Neuron (in vitro differentiated cells): ENCODE measurements around the gene PPP1R1A.

ENCODE experiments used
- H2AFZ ChIP-seq: one replicate; pipeline ENCODE4 v1.6.1; 2013; ENCODE audit warnings: low read depth, mild to moderate bottlenecking, inconsistent platforms, low read length, moderate library complexity
- H3K27me3 ChIP-seq: one replicate; pipeline ENCODE4 v1.6.1; 2013; ENCODE audit warnings: low read length; ENCODE audit not compliant: insufficient read depth
- H3K36me3 ChIP-seq: one replicate; pipeline ENCODE4 v1.6.1; 2013; ENCODE audit warnings: low read length; ENCODE audit not compliant: insufficient read depth
- H3K4me1 ChIP-seq: one replicate; pipeline ENCODE4 v1.6.1; 2013; ENCODE audit warnings: low read length; ENCODE audit not compliant: insufficient read depth
- H3K4me3 ChIP-seq: 2 replicates; pipeline ENCODE4 v1.5.1; 2013; ENCODE audit warnings: mild to moderate bottlenecking, low read length, moderate library complexity
- H3K9me3 ChIP-seq: one replicate; pipeline ENCODE4 v1.6.1; 2013; ENCODE audit warnings: low read length

The PPP1R1A gene, protein sequence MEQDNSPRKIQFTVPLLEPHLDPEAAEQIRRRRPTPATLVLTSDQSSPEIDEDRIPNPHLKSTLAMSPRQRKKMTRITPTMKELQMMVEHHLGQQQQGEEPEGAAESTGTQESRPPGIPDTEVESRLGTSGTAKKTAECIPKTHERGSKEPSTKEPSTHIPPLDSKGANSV

DNA sequence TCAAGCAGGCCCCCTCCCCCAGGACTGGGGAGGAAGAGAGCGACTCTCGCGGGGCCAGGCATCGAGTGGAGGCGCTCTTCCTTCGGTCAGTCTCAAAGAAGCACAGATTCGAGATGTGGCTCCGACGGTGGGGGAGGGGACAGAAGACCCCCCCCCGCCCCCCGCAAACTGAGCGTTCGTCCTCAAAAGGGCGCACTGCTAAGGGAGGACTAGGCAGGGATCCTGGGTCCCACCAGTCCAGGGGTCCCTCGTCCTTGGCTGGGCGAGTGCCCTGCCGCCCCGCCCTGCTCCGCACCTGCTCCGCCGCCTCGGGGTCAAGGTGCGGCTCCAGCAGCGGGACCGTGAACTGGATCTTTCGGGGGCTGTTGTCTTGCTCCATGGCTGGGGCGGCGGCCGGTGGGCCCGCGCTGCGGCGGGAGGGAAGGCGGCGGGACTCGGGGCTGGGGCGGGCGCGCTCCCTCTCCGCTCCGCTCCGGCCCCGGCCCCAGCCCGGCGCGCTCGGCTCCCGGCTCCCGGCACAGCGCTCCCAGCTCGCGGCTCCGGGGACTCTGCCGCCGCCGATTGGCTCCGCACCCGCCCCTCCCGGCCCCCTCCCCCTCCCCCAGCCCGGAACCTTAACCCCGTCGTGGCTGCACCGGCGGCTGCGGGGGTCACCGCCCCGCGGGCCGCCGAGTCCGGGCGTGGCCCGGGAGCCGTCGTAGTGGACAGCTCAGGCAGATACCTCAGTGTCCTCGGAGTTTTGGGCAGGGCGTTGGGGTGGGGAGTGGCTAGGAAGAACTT lies at the start of gene PPP1R1A:
Gene PPP1R1A (minus strand): TSS at position 550 of the 780 bp plus-strand sequence. CDS start 171 bp downstream, at position 379.
- H3K36me3 ChIP-seq, result no peaks in the 10 kb centered on the region
- no peaks in the 10 kb centered on the region for H3K9me3 ChIP-seq
- H2AFZ ChIP-seq, result peak within 1 kb of the TSS; percentile 7
- H3K4me3 ChIP-seq, result peak within 1 kb of the TSS; percentile 42
- peaks cover 46% of the 10 kb centered on the region for H3K27me3 ChIP-seq
- H3K4me1 ChIP-seq, result peaks cover 5% of the 10 kb centered on the region

- no peak within 1 kb of the TSS for H3K4me3 ChIP-seq
- no peaks in the 10 kb centered on the region for H3K9me3 ChIP-seq
- no peaks in the 10 kb centered on the region for H3K36me3 ChIP-seq
- no peaks in the 10 kb centered on the region for H3K27me3 ChIP-seq
- no peak within 1 kb of the TSS for H2AFZ ChIP-seq
- H3K4me1 ChIP-seq, result no peaks in the 10 kb centered on the region
These were observed 46.3 kb upstream of the PPP1R1A start, which contains the start of gene LACRT for GRCh38 chr12:54634795-54635194. Gene LACRT (minus strand): TSS chr12:54634895. CDS start chr12:54634841, 54 bp downstream.

DNA sequence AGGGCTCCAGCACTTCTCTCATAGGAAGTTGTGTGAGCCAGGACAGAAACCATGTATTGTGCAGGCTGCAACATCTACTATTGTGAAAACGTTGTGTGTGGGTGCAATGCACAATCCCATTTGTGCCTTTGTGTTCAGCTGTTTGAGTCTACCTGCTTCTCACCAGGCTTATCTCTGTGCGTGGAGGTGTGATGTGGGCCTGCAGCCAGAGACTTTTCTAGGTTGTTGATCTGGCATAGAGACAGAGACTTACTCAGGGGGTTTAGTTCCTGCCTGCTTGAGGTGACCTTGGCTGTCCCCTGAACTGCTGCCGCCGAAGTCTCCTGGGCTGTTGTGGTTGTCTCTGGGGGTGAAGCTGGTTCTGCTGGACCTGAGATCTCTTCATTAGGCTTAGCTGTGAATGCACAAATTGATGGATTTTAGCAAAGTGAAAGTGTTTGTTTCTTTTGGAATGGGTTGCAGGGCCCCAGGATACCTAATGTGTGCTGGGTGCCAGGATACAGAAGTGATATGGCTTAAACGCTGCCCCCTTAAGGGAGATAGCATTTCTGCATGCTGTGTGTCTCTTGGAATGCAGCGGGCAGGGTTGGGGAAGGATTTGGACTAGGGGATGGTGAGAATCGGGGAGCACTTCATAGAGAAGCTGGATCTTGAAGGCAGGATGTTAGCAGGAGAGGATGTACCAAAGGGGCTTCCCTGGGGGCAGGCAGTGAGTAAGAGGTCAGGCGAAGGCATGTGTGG lies 43.7 kb upstream of the PPP1R1A start:
- Histone ChIP-seq H3K4me1 (no peaks in the 10 kb centered on the region), H3K27me3 (no peaks in the 10 kb centered on the region), H3K36me3 (no peaks in the 10 kb centered on the region)

GRCh38 chr12:54631551-54631950 lies 43.1 kb upstream of the PPP1R1A start:
- Histone ChIP-seq H3K27me3 (no peaks in the 10 kb centered on the region), H3K4me1 (no peaks in the 10 kb centered on the region), H2AFZ (no peak overlapping the region), H3K36me3 (no peaks in the 10 kb centered on the region), H3K4me3 (no peak overlapping the region), H3K9me3 (no peaks in the 10 kb centered on the region)

More for the DNA sequence above, 43.7 kb upstream of the PPP1R1A start:
- Histone ChIP-seq H3K4me3 (no peak overlapping the region), H3K9me3 (no peaks in the 10 kb centered on the region), H2AFZ (no peak overlapping the region)

DNA sequence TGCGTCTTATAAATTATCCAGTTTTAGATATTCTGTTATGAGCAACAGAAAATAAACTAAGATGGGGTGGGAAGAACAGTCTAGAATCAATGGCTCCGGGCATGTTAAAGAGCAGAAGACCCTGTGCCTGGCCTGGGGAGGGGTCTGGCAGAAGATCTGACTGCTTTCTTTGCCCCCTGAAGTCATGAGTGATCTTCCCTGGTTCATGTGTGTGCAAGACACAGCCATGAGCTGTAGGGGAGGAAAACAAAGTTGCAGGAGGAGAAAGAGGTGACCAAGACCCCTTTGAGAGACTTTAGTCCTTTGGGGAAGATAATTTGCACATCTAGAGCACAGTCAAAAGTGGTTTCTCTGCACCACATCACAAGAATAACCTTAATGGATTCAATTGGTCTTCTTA lies 41.5 kb upstream of the PPP1R1A start:
- no peaks in the 10 kb centered on the region for H3K9me3 ChIP-seq
- no peak overlapping the region for H2AFZ ChIP-seq
- H3K27me3 ChIP-seq, result no peaks in the 10 kb centered on the region
- H3K4me1 ChIP-seq, result no peaks in the 10 kb centered on the region
- H3K4me3 ChIP-seq, result no peak overlapping the region
- H3K36me3 ChIP-seq, result no peaks in the 10 kb centered on the region

GRCh38 chr12:54628186-54628846 lies 39.9 kb upstream of the PPP1R1A start:
- no peak overlapping the region for H3K4me3 ChIP-seq
- H3K36me3 ChIP-seq, result no peaks in the 10 kb centered on the region
- H3K9me3 ChIP-seq, result no peaks in the 10 kb centered on the region
- no peaks in the 10 kb centered on the region for H3K4me1 ChIP-seq
- H2AFZ ChIP-seq, result no peak overlapping the region
- H3K27me3 ChIP-seq, result no peaks in the 10 kb centered on the region

DNA sequence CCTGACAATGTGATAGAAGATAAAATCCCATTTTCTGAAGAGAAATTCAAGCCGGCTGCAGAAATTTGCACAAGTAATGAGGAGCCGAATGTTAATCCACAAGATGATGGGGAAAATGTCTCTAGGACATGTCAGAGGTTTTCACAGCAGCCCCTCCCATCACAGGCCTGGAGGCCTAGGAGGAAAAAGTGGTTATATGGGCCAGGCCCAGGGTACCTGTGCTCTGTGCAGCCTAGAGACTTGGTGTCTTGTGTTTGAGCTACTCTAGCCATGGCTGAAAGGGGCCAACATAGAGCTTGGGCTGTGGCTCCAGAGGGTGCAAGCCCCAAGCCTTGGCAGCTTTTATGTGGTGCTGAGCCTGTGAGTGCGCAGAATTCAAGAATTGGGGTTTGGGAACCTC lies 38.8 kb upstream of the PPP1R1A start:
- no peaks in the 10 kb centered on the region for H3K4me1 ChIP-seq
- H3K27me3 ChIP-seq, result no peaks in the 10 kb centered on the region
- H3K4me3 ChIP-seq, result no peak overlapping the region
- no peaks in the 10 kb centered on the region for H3K36me3 ChIP-seq
- no peak overlapping the region for H2AFZ ChIP-seq
- no peaks in the 10 kb centered on the region for H3K9me3 ChIP-seq

- Histone ChIP-seq H2AFZ (no peak overlapping the region), H3K4me3 (no peak overlapping the region), H3K27me3 (no peaks in the 10 kb centered on the region), H3K36me3 (no peaks in the 10 kb centered on the region), H3K9me3 (no peaks in the 10 kb centered on the region), H3K4me1 (no peaks in the 10 kb centered on the region)
These were observed 37.1 kb upstream of the PPP1R1A start for GRCh38 chr12:54625598-54625997.

GRCh38 chr12:54624315-54625279 lies 36.1 kb upstream of the PPP1R1A start:
- no peak overlapping the region for H2AFZ ChIP-seq
- H3K27me3 ChIP-seq, result no peaks in the 10 kb centered on the region
- no peaks in the 10 kb centered on the region for H3K4me1 ChIP-seq

DNA sequence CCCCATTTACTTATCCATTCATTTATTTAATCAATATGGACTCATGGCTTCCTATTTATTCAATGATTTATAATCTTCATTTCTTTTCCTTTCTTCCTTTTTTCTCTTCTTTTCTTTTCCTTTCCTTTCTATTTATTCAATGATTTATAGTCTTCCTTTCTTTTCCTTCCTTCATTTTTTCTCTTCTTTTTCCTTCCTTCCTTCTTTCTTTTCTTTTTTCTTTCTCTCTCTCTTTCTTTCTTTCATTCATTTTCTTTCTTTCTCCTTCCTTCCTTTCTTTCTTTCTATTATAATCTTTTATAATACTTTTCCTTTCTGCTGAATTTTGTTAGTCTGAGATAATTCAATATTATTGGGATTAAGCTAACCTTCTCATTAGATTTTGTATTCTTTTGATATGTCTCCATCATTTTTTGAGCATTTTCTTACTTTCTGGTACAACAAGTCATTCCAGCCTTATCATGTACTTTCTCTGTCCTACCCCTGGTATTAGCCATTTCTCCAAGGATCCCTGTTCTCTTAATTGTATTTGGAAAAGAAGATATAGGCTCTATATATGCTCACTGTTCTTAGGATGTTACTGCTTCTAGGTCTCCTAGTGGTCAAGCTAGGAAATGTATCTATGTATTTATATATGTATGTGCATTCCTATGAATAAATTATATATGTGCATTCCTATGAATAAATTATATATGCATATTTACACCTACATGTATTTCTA lies 34.2 kb upstream of the PPP1R1A start:
- Histone ChIP-seq H3K4me3 (no peak overlapping the region), H2AFZ (no peak overlapping the region), H3K36me3 (no peaks in the 10 kb centered on the region), H3K4me1 (no peaks in the 10 kb centered on the region), H3K9me3 (no peaks in the 10 kb centered on the region), H3K27me3 (no peaks in the 10 kb centered on the region)

More at GRCh38 chr12:54624315-54625279, 36.1 kb upstream of the PPP1R1A start:
- no peaks in the 10 kb centered on the region for H3K36me3 ChIP-seq
- H3K9me3 ChIP-seq, result no peaks in the 10 kb centered on the region
- no peak overlapping the region for H3K4me3 ChIP-seq

GRCh38 chr12:54616933-54617680 lies 28.6 kb upstream of the PPP1R1A start:
- Histone ChIP-seq H3K36me3 (no peaks in the 10 kb centered on the region), H2AFZ (no peak overlapping the region), H3K4me3 (no peak overlapping the region), H3K4me1 (no peaks in the 10 kb centered on the region), H3K27me3 (no peaks in the 10 kb centered on the region), H3K9me3 (no peaks in the 10 kb centered on the region)
